G401 (cell line): ENCODE data around the gene FBXO31. TPM values are rescaled to one million over a fixed set of nuclear protein-coding genes. Genes with fewer than 3 reads are reported as not detected.

Source experiments
- DNase-seq: peaks from one replicate; pipeline ENCODE4 v3.0.0-alpha.2; 2015; ENCODE audit warnings: low spot score
- in situ Hi-C: cut with HindIII; loops from 2 replicates; pipeline ENCODE4 v1.10.0; 2016; ENCODE audit warnings: low sequenced_read_pairs, mixed read lengths
- total RNA-seq: library from RNA; depleted of rRNA; stranded (reverse); fragments of >200 nt; shearing (Covaris generic); gene quantifications from 2 replicates; pipeline ENCODE4 v1.2.3, GENCODE V29; 2014

The FBXO31 gene
- total RNA-seq, 1 experiment from 2014 or later, result 11.9 TPM

DNA sequence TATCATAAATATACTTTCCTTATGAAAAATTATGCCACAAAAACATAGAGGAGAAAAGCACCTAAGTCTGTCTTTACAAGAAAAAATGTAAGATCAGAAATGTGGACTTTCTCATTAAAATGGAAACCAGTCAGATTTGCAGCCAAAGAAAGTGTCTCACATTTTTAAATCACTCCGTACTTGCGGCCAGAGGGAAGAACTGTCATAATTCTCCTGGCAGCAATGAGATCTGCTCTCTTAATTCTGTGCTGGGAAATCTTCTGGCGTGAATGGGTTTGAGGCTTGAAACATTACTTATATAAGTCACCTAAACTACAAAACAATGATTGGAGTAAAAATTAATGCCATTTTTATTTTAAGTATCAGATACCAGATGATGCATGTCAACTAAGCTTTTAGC lies 77.1 kb downstream of the FBXO31 start:
- no peak for DNase-seq
- in situ Hi-C loops, result no loop called here

- peak; percentile 29 for DNase-seq
- in situ Hi-C loops, result no loop called here
These were observed 77.8 kb downstream of the FBXO31 start for GRCh38 chr16:87305505-87306391.

DNA sequence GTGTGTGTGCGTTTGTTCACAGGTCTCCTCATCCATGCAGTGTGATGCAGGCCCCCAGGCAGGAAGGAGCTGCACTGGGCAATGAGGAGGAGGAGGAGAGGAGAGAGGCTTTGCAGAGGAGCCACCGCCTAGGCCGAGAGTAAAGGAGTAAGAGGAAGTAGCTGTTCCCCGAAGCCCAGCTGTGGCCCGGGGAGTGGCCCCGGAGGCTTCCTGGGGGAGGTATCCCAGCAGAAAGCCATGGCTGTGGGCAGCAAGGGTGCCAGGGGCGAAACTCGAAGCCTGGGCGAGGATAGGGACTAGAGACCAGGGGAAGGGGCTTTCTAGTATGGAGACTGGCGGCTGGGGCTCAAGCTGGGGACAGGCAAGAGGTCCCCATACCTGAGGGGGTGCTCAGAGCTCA lies 78.6 kb downstream of the FBXO31 start:
- no peak for DNase-seq
- in situ Hi-C loops, result no loop called here

- in situ Hi-C loops, result no loop called here
- no peak for DNase-seq
These were observed 79.5 kb downstream of the FBXO31 start for GRCh38 chr16:87303962-87304521.

DNA sequence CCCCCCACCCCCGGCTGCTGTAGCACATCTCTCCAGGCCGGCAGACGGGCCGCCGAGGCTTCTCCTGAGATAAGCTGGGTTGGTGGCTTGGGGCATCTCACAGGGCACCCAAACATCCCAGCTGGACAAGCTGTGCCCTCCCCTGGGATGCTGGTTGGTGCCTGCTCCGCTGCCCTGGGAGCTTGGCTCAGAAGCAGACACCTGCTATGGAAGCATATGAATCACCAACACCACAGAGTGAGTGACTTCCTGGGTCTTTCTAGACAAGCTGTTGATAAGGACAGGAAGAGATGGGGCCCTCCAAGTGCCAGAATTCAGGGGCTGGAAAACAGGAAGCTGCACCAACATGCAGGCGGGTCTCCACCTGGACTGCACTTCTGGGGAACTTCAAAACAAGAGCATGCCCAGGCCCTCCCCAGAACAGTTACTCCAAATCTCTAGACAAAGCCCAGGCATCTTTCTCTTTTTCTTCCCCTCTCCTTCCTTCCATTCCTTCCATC lies 80.1 kb downstream of the FBXO31 start:
- DNase-seq, result no peak
- in situ Hi-C loops, result no loop called here

DNA sequence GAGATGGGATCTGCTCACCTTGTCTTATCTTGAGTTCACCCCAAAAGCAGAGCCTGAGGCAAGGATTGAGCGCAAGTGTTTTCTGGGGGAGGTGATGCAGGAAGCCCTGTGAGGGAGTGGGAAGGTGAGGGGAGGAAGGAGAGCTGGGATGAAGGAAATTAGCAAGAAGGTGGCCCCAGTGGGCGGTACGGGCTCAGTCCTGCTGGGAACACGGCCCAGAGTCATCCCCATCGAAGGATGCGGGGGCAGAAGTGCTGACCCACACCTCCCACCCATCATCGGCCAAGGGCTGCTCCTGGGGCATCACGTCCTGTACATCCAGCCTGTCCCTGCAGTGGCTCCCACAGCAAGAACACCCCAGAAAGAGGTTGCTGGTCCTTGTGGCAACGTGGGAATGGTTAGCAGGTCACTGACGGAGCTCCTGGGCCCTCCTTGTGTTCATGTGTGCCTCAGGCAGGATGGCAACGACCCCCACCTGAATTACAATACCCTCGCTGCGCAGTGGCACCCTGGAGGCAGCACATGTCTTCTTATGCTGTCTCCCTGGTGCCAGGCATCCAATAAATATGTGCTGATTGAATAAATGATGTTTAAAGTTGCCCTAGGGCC lies 84.6 kb downstream of the FBXO31 start:
- no peak for DNase-seq
- in situ Hi-C loops, result no loop called here

DNA sequence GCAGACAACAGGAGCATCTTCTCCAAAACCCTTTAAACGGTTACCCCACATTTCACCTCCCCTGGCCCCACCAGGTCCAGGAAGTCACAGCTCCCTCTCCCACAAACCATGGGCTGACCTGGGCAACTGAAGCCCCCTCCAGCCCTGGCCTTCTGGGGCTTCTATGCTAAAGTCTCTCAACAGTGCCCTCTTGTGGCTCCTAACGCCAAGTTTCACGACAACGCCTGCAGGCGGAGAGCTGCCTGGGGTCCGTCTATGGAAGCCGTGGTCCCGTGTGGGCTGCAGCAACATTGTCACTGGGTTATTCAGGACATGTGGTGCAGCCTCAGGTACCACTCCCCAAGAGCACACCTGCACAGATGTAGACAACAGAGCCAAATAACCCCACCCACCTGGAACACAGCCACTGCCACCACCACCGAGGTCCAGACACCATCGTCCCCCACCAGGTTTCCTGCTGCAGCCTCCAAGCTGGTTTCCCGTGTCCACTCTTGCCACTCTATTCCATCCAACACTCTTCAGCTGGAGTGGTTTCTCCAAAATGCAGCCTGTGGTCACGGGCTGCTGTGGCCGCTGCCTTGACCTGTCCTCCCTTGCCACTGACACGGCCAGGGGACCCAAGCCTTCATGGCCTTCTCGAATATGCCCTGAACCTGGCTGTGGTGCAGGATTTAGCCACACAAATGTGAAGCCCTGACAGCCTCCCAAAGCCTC lies 85.5 kb downstream of the FBXO31 start:
- peak; percentile 58 for DNase-seq
- in situ Hi-C loops, result no loop called here

DNA sequence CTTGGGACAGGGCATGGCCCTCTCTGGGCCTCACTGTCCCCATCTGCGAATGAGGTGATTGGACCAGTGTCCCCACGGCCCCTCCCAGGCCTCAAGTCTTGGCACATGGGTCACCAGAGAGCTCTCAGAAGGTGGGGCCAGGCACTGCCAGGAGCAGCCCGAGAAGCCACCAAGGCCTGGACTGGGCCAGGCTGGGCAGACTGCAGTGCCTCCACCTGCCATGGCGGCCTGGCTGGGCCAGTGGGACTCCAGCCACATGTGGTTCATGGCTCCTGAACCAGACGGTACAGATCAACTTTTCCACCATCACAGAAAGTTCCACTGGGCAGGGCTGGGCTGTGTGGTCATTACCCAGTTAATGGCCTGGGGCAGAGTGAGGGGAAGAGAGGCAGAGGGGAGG lies 86.2 kb downstream of the FBXO31 start:
- in situ Hi-C loops, result no loop called here
- DNase-seq, result no peak

DNA sequence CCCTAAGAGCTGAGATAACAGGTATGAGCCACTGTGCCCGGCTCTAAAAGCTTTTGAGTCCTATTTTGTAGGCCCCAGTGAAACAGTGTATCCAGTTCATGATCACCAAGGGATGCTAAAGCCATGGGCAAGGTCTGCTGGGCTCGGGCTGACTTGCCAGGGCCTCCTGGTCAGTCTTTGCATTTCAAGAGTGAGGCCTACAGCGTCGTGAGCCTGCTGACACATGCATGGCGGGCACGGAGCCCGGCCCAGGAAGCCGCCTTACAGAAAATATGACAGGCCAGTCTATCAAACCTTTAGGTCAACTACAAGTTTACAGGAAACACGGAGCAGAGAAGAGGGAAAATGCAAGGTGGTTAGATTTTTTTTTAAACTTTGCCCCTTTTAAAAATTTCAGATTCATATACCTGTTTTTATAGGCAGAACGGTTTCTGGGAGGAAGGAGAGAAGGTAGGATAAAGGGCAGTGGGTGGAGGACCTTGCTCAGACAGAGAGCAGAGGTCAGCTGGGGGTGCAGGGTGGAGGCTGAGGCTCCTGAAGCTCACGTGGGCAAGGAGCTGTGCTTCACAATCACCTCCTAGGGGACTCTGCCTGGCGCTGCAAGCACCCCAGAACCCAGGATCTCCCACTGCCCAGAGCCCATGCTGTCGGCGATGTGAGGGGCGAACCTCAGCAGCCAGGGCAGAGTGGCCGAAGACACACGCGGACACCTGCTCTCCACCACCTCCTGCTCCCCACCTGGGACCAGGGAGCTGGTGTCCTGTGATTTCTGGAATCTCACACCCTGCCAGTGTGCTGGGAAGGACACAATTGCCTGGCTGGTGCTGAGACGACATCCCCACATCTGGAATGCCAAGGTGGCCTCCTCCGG lies 87.7 kb downstream of the FBXO31 start:
- no peak for DNase-seq
- in situ Hi-C loops, result no loop called here

DNA sequence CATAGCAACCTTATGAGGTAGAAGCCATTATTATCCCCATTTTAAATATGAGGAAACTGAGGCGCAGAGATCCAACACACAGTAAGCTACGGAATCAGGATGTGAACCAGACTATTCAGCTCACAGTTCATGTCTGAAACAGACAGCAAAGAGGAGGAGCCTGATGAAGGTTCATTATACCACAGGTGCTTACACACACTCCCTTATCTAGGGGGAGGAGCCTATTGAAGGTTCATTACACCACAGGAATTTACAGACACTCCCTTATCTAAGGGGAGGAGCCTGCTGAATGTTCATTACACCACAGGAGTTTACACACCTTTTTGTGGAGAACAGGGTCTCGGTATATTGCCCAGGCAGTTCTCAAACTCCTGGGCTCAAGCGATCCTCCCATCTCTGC lies 88.3 kb downstream of the FBXO31 start:
- in situ Hi-C loops, result no loop called here
- no peak for DNase-seq

GRCh38 chr16:87293990-87294389 lies 89.6 kb downstream of the FBXO31 start:
- in situ Hi-C loops, result no loop called here

GRCh38 chr16:87291944-87292343 lies 91.6 kb downstream of the FBXO31 start:
- DNase-seq, result no peak
- in situ Hi-C loops, result no loop called here

More at GRCh38 chr16:87293990-87294389, 89.6 kb downstream of the FBXO31 start:
- DNase-seq, result no peak

GRCh38 chr16:87288753-87289362 lies 94.7 kb downstream of the FBXO31 start:
- no peak for DNase-seq
- in situ Hi-C loops, result no loop called here

GRCh38 chr16:87286839-87287626 lies 96.5 kb downstream of the FBXO31 start:
- in situ Hi-C loops, result no loop called here
- no peak for DNase-seq

DNA sequence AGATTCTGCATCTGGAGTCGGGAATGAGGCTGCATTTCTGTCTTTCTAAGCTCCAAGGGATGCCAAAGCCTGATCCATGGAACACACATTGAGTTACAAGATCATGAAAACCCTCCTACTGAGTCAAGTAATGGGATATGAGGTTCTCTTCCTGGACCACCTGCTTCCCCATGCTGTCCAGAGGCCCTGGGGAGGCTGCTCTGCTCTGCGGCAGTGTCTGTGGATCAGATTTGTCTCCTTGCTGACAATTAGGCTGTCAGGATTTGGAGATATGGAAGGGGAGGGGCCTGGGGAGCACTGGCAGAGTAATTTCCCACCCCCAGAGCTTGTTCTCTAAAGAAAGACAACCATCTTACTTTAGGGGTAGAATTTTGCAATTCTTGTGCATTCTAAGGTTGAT lies 99.4 kb downstream of the FBXO31 start:
- in situ Hi-C loops, result no loop called here
- DNase-seq, result peak; percentile 32

DNA sequence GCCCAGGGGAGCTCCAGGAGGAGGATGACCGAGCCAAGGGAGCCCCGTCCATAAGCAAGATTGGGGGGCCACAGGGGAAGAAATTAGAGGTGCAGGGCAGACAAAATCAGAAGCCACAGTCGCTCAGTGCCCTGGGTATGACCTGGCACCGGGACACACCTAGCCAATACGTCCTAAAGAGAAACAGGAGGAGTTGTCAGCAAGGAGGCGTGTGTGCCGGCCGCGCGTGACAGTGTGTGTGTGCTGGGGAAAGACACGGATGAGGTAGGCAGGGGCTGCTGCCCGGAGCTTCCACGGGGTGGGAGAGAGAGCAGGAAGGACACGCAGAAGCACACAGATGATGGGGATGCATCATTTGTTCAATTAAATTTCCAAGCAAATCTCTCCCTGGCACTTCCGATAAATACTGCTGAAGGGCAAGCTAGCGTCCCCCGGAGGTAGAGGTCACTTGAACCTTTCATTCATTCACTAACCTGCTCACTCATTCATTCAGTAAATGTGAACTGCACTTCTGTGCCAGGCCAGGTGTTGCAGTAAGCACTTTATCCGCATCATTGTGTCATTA lies 104.4 kb downstream of the FBXO31 start:
- in situ Hi-C loops, result no loop called here
- DNase-seq, result no peak
